GM12874 (cell line): ENCODE results near the gene SLC22A12.

Experiments used
- TF ChIP-seq, protein P1 (sequence below): IDR thresholded peaks from 2 replicates; pipeline ENCODE4 v1.5.1; 2011; ENCODE audit warnings: low read depth, mild to moderate bottlenecking, control low read depth, low read length, moderate library complexity; ENCODE audit not compliant: insufficient read depth

Gene SLC22A12

DNA sequence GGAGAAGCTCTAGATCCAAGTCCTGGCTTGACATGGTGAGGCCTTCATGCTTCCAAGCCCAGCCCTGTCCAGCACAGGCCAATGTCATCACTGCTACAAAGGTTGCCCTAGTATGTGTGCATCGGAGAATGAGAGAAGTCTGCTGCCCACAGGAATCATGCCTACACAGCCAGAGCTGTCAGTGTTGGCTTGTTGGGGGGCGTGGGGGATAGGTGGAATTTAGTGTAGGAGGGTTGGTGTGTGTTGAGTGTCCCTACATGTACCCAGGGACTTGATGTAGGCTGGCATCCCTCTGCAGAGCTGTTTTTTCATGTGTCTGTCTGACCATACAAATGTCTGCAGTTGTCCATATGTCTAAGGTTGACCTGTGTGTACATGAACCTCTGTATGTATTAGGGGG, 37.6 kb downstream of the SLC22A12 start:
- TF ChIP-seq, protein P1, sequence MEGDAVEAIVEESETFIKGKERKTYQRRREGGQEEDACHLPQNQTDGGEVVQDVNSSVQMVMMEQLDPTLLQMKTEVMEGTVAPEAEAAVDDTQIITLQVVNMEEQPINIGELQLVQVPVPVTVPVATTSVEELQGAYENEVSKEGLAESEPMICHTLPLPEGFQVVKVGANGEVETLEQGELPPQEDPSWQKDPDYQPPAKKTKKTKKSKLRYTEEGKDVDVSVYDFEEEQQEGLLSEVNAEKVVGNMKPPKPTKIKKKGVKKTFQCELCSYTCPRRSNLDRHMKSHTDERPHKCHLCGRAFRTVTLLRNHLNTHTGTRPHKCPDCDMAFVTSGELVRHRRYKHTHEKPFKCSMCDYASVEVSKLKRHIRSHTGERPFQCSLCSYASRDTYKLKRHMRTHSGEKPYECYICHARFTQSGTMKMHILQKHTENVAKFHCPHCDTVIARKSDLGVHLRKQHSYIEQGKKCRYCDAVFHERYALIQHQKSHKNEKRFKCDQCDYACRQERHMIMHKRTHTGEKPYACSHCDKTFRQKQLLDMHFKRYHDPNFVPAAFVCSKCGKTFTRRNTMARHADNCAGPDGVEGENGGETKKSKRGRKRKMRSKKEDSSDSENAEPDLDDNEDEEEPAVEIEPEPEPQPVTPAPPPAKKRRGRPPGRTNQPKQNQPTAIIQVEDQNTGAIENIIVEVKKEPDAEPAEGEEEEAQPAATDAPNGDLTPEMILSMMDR: no peak

DNA sequence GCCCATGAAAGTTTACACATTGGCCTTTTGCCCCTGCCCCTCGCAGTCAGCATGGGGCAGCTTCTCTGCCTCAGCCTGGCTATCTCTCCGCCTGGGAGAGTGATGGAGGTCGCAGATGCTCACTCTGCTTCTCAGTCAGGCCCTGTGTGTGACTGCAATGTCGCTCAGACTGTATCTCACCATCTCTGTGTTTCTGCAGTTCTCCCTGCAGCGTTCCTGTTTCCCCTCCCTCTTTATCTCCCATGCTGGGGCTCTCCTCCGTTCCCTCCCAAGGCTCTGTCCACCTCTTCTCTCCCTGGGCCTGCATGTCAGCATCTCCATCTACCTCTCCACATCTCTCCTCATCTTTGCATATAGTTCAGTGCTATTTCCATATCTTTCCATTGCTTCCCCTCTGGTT, 38.1 kb downstream of the SLC22A12 start:
- TF ChIP-seq, protein P1: no peak

DNA sequence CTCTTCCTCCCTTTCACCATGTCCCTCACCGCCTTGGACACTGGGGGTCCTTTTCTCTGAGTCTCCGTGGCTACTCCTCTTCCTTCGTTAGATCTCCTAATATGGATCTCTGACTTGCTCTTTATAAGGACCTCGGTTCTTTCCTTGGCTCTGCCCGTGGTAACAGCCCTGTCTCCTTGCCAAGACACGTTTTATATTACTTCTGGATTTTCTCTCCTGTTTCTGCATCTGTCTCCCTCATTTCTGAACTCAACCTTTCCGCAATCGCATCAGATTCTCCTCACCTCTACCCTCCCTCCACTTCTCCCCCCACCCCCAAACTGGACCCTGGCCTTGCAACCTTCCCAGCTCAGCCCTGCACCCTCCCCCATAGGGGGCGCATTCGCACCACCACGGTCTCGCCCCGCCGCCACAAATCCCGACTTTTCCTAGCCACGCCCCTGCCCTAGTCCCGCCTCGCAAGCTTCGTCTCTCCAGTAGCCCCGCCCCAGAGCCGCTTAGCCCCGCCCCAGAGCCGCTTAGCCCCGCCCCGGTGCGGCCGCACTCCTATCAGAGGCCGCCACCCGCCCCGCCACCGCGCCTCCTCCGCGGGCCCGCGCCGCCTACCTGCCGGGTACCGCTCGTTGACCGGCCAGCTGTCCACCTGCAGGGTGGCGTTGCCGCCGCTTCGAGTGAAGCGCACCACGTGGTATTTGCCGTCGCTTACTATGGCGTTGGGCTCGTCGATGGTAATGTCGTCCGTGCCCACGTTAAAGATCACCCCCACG, 39.0 kb downstream of the SLC22A12 start:
- TF ChIP-seq, protein P1: 0 out of 2 replicates have a peak, but pooled peaks have one; percentile 14

- TF ChIP-seq, protein P1: no peak
Observed at GRCh38 chr11:64631675-64632074, 40.7 kb downstream of the SLC22A12 start.

- TF ChIP-seq, protein P1: no peak
Observed at GRCh38 chr11:64632237-64632636, 41.2 kb downstream of the SLC22A12 start.

- TF ChIP-seq, protein P1: no peak
Observed at GRCh38 chr11:64632654-64633053, 41.6 kb downstream of the SLC22A12 start.

- TF ChIP-seq, protein P1: no peak
Observed at GRCh38 chr11:64633555-64634159, 42.6 kb downstream of the SLC22A12 start.
